ENCODE data around the gene CRIP2. TPM values are rescaled to one million over a fixed set of nuclear protein-coding genes. Genes with fewer than 3 reads are reported as not detected.

CRIP2 gene
- total RNA-seq, 6 experiments from 2014 or later, result 11.2 to 50.0 (median 27.5) TPM

DNA sequence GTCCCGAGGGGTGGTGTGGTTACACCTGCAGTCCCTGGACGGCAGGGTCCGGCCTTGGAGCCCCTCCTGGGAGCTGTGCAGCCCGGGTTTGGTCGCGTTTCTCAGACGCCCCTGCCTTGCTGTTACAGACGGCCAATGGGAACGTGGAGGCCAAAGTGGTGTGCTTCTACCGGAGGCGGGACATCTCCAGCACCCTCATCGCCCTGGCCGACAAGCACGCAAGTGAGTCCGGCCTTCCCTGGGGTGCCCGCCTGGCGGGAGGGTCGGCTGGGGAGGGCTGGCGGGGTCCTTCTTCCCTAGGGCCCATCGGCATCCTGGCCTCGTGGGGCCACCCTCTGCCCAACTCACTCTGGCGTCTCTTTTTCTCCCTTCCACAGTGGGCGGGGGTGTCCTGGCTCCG lies 29.3 kb upstream of the CRIP2 start:
- intact Hi-C loops (cut with DNase I), result no loop called here

DNA sequence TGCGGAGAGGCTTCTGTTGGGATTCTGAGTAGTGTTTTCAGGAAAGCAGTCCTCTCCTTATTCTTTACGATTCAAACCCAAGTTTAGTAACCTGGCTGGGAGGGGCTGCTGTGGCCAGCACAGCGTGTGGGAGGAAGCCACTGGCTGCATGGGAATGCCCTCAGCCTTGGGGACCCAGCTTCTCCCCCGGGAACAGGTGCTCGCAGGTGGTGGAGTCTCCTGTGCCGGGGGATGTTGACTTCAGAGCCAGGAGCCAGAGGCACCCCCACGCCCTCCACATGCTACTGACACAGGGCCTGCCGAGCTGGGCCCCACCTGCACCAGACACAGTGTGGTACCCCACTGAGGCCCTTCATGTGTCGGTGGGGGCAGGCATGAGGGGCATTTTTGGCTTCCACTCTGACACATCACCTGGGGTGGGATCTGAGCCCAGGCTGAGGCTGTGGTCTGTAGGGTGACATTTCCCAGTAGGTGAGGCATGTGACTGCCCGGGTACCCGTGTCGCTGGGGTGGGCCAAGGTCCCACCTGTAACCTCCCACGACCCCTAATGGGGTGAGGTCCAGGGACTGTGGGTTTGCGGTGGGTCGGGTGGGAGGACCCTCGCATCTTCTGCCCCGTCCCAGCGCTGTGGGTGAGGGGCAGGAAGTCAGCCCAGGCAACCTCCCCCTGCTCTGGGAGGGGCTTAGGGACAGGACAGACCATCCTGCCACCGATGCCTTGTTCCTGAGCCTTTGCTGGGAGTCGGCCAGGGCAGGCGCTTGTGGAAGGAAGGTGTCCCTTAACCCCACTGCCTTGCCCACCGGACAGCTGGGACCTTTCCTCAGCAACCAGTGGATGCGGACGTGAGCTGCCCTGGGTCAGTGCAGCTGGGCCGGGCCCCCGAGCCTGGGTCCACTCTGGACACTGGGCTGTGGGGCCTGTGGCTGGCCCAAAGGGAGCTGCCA lies 28.4 kb upstream of the CRIP2 start:
- Histone ChIP-seq H3K27ac (no peak overlapping the region), H3K9me3 (no peaks in the 10 kb centered on the region), H3K4me3 (no peak overlapping the region), H3K27me3 (no peaks in the 10 kb centered on the region), H3K4me1 (no peaks in the 10 kb centered on the region), H3K36me3 (peaks cover 0 to 5% (median 0%) of the 10 kb centered on the region in 4 donors)
- no peak for DNase-seq
- intact Hi-C loops (cut with DNase I), result no loop called here
- 80% methylated on average over 2 of the region's 26 CpGs for WGBS (ENCODE audit: insufficient coverage, low coverage, low lambda C conversion rate, missing lambda C conversion rate)
- no peak for ATAC-seq
- TF ChIP-seq POLR2A (IDR thresholded peaks at IDR 0.05), result no peak

More for the DNA sequence above, 29.3 kb upstream of the CRIP2 start:
- H3K4me1 ChIP-seq, result no peaks in the 10 kb centered on the region
- no peak overlapping the region for H3K27ac ChIP-seq
- ATAC-seq, result no peak
- no peaks in the 10 kb centered on the region for H3K9me3 ChIP-seq
- no peak for TF ChIP-seq POLR2A (IDR thresholded peaks at IDR 0.05)
- DNase-seq, result peak in 1 of 3 donors; percentile 50
- H3K4me3 ChIP-seq, result no peak overlapping the region
- H3K27me3 ChIP-seq, result no peaks in the 10 kb centered on the region
- peaks cover 0 to 3% (median 0%) of the 10 kb centered on the region in 4 donors for H3K36me3 ChIP-seq
- no CpG with 5 or more reads among the region's 24 CpGs for WGBS (ENCODE audit: insufficient coverage, low coverage, low lambda C conversion rate, missing lambda C conversion rate)

- peaks cover 0 to 6% (median 0%) of the 10 kb centered on the region in 4 donors for H3K36me3 ChIP-seq
- H3K27me3 ChIP-seq, result no peaks in the 10 kb centered on the region
- no CpG with 5 or more reads among the region's 14 CpGs for WGBS (ENCODE audit: insufficient coverage, low coverage, low lambda C conversion rate, missing lambda C conversion rate)
- H3K4me1 ChIP-seq, result no peaks in the 10 kb centered on the region
- DNase-seq (peak in 1 of 3 donors; percentile 50), ATAC-seq (no peak)
- no peaks in the 10 kb centered on the region for H3K9me3 ChIP-seq
- TF ChIP-seq, protein P1, sequence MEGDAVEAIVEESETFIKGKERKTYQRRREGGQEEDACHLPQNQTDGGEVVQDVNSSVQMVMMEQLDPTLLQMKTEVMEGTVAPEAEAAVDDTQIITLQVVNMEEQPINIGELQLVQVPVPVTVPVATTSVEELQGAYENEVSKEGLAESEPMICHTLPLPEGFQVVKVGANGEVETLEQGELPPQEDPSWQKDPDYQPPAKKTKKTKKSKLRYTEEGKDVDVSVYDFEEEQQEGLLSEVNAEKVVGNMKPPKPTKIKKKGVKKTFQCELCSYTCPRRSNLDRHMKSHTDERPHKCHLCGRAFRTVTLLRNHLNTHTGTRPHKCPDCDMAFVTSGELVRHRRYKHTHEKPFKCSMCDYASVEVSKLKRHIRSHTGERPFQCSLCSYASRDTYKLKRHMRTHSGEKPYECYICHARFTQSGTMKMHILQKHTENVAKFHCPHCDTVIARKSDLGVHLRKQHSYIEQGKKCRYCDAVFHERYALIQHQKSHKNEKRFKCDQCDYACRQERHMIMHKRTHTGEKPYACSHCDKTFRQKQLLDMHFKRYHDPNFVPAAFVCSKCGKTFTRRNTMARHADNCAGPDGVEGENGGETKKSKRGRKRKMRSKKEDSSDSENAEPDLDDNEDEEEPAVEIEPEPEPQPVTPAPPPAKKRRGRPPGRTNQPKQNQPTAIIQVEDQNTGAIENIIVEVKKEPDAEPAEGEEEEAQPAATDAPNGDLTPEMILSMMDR (IDR thresholded peaks at IDR 0.05), result no peak
- no peak for TF ChIP-seq POLR2A (IDR thresholded peaks at IDR 0.05)
- no peak overlapping the region for H3K4me3 ChIP-seq
- intact Hi-C loops (cut with DNase I), result no loop called here
- no peak overlapping the region for H3K27ac ChIP-seq
Measured at GRCh38 chr14:105446971-105447370, 27.6 kb upstream of the CRIP2 start.

- peak in 1 of 4 donors; percentile 6 for ATAC-seq
- peak in 1 of 3 donors; percentile 52 for DNase-seq
- H3K27ac ChIP-seq, result no peak overlapping the region
- no peak overlapping the region for H3K4me3 ChIP-seq
- intact Hi-C loops (cut with DNase I), result no loop called here
- no peaks in the 10 kb centered on the region for H3K4me1 ChIP-seq
- no peak for TF ChIP-seq POLR2A (IDR thresholded peaks at IDR 0.05)
- TF ChIP-seq, protein P1 (IDR thresholded peaks at IDR 0.05), result no peak
- WGBS (ENCODE audit: insufficient coverage, low coverage, low lambda C conversion rate, missing lambda C conversion rate), result 79% methylated on average over 4 of the region's 31 CpGs
- no peaks in the 10 kb centered on the region for H3K9me3 ChIP-seq
- H3K36me3 ChIP-seq, result peaks cover 0 to 10% (median 0%) of the 10 kb centered on the region in 4 donors
- H3K27me3 ChIP-seq, result no peaks in the 10 kb centered on the region
Measured at GRCh38 chr14:105447651-105448640, 26.7 kb upstream of the CRIP2 start.

DNA sequence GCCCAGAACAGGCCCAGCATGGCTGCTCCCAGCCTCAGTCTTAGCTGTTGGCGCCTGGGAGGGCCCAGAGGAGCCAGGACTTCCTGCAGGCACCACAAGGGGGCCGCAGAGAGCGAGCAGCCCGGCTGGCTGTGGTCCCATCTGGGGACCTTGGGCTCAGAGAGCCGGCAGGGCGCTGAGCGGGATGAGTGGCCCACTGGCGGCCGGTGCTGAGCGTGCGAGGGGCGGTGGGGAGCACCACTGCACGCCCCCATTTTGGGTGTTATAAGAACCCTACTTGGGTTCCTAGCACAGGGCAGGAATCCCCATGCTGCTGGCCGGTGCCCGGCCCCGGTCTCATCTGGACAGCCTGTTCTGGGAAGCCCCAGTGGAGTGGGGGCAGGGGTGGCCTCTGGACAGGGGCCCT lies 25.9 kb upstream of the CRIP2 start:
- H3K36me3 ChIP-seq, result peaks cover 0 to 10% (median 0%) of the 10 kb centered on the region in 4 donors
- DNase-seq, result peak; percentile 67 to 76 (median 70)

More for the DNA sequence above, 25.9 kb upstream of the CRIP2 start:
- Histone ChIP-seq H3K27me3 (no peaks in the 10 kb centered on the region), H3K4me3 (no peak overlapping the region), H3K4me1 (no peaks in the 10 kb centered on the region), H3K9me3 (no peaks in the 10 kb centered on the region), H3K27ac (no peak overlapping the region)
- no peak for TF ChIP-seq POLR2A (IDR thresholded peaks at IDR 0.05)
- TF ChIP-seq, protein P1 (IDR thresholded peaks at IDR 0.05), result peak; percentile 79 to 91 (median 83)
- WGBS (ENCODE audit: insufficient coverage, low coverage, low lambda C conversion rate, missing lambda C conversion rate), result no CpG with 5 or more reads among the region's 16 CpGs
- ATAC-seq, result peak; percentile 83 to 93 (median 90)
- intact Hi-C loops (cut with DNase I), result no loop called here

All from right lobe of liver (tissue), 6 donors.